Measurements from ENCODE around the gene UBE3A.

DNA sequence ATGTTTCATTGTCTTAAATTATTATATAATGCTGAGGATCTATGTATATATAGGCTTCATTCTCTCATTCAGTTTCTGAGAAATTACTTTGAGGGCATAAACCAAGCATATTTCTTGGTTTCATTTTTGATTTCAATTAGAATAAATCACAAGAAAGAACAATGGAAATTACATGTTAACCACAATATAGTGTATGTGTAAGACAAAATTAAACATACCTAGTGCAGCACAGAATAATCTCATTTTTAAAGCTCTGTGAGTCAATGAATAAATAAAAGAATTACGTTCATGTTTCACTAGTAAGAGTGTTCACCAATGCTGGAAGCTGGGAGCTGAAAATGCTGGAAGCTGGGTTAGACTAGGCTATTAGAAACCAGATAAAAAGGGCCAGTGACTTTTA is 72.8 kb downstream of the UBE3A start:
- TF ChIP-seq, protein P1, sequence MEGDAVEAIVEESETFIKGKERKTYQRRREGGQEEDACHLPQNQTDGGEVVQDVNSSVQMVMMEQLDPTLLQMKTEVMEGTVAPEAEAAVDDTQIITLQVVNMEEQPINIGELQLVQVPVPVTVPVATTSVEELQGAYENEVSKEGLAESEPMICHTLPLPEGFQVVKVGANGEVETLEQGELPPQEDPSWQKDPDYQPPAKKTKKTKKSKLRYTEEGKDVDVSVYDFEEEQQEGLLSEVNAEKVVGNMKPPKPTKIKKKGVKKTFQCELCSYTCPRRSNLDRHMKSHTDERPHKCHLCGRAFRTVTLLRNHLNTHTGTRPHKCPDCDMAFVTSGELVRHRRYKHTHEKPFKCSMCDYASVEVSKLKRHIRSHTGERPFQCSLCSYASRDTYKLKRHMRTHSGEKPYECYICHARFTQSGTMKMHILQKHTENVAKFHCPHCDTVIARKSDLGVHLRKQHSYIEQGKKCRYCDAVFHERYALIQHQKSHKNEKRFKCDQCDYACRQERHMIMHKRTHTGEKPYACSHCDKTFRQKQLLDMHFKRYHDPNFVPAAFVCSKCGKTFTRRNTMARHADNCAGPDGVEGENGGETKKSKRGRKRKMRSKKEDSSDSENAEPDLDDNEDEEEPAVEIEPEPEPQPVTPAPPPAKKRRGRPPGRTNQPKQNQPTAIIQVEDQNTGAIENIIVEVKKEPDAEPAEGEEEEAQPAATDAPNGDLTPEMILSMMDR (IDR thresholded peaks at IDR 0.05; ENCODE audit: poor library complexity): no peak
- TF ChIP-seq EZH2 (IDR thresholded peaks at IDR 0.05; ENCODE audit: borderline replicate concordance) (no peak), EZH2phosphoT487 (IDR thresholded peaks at IDR 0.05; ENCODE audit: low read depth, severe bottlenecking, unreplicated experiment) (no peak)
